NCI-H2029 (cell line): ENCODE results near the gene NR2F2.

Source experiments
- DNase-seq: peaks from one replicate; lab custom pipeline; 2025; lab: John Stamatoyannopoulos, UW

The NR2F2 gene

DNA sequence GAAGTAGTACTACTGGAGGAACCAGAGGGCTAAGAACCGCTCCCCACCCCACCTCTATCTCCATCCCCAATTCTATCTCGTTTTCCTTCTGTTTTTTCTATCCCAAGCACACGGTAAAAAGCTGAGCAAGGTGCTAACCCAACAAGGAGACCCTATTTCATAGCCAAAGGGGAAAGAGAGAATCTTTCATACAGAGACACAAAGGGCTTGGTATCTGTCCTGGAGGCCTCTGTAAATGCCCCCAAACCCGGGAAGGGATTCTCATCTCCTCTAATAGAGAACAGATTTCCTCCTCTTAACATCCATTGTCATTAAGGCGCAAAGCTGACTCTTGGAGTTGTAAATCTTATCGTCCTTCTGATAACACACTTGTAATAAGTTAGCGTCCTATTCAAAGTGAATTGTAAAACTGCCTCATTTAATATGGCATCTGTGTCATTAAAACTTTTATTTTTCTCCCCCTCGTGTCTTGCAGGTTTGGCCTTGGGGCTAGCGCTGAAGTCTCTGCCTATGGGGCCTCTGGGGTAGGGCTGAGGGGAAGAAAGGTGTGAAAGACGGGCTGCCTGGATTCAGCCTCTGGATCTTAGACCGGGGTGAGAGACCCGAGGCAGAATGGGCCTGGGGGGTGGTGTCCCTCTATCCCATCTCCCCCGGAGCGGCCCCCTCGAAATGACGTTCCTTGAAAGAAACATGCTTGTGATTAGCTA, 12.1 kb downstream of the NR2F2 start:
- DNase-seq, result no peak

- no peak for DNase-seq
These were observed 12.9 kb downstream of the NR2F2 start for GRCh38 chr15:96343113-96344059.

DNA sequence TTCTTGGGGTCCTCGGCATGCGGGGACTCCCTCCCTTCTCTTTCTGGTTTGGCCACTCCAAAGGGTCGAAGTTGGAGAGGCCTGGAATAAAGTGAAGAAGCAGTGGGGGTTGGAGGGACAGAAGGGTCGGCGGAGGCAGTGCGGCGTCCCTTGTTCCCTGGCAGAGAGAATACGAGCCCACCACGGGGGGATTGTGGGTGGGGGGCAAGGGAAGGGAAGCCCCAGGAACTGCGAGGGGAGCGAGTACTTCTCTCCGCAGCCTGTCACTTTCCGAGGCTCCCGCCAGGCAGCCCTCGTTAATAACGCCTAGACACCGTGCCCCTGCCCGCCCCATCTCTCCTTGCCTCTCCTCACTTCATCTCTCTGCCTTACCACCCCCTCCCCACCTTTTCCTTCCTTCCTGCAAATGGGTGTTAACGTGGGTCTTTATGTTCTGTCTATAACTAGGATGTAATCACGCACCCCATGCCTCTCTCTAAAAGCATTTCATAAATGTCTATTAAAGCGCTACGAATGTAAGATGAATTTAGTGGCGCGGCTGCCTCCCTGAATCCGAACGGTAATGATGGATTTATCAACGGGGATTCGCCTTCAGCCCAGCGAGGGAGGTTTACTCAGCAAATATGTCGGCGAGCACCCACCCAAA, 13.7 kb downstream of the NR2F2 start:
- no peak for DNase-seq

DNA sequence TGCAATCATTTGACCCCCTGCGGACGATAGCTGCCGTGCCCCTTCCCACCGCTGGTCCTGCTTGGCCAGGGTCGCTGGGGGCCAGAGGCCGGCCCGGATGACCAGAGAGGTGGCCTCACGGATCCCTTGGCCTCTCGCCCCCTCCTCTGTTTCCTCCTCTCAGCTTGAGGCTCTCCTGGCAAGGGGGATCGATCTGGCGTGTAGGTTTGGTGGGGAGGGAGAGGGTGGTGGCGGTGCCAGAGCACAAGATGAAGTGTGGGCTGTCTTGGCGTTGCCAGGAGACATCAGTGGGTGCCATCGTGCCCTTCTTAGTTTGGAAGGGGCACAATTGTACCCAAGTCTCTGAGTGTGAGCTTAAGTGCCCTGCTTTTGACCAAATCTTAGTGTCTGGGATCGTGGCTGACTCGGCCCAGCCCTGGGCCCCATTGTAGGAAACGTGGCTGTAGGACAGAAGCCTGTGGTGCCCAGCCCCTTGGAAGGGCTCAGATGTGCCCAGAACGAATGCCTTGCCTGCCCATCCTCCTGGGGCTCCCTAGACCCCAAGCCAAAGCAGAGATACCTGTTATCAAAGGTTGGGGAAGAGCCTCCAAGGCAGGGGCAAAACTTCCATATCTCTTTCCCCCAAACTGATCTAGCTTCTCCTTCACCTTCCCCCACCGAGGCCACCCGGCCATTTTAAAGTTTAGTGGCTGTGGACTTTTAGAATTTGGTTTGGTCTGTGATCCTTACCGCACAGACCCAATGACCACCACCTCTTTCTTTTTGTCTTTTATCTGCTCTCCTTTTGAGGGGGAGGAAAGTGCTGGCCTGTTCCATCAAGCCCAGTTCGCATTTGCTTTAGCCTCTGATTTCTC, 14.4 kb downstream of the NR2F2 start:
- no peak for DNase-seq

- no peak for DNase-seq
These were observed 15.3 kb downstream of the NR2F2 start for GRCh38 chr15:96345560-96346399.

DNA sequence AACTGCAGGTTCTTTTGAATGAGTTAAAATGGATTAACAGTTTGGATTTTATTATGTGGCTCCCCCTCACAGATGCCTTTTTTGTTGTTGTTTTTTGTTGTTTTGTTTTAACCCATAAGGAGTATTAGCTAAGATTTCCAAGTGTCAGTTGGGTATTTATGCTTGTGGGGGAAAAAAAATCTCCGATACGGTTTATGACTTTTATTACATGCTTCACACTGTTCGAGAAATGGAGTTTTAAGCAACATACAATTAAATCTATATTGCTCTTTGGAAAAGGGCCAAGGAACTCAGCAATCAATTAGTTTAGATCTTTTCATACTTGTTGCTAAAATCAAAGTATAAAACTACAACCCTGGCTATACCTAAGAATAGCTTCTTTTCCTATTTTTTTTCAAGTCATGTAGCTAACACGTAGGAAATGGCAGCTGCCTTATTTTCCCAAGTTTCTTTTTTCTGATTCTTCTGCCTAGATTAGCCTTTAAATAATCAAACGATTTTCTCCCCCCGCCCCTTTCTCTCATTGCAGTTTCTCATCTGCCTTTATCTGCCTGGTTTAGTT, 16.0 kb downstream of the NR2F2 start:
- no peak for DNase-seq

GRCh38 chr15:96347181-96348111, 16.9 kb downstream of the NR2F2 start:
- DNase-seq, result no peak

GRCh38 chr15:96348112-96349027, 17.9 kb downstream of the NR2F2 start:
- no peak for DNase-seq

- no peak for DNase-seq
These were observed 18.7 kb downstream of the NR2F2 start for GRCh38 chr15:96349034-96349856.

- DNase-seq, result no peak
These were observed 19.6 kb downstream of the NR2F2 start for GRCh38 chr15:96349857-96350720.

- DNase-seq, result no peak
These were observed 20.6 kb downstream of the NR2F2 start for GRCh38 chr15:96350934-96351724.

GRCh38 chr15:96351761-96352603, 21.5 kb downstream of the NR2F2 start:
- DNase-seq, result no peak

GRCh38 chr15:96352604-96353405, 22.3 kb downstream of the NR2F2 start:
- no peak for DNase-seq

DNA sequence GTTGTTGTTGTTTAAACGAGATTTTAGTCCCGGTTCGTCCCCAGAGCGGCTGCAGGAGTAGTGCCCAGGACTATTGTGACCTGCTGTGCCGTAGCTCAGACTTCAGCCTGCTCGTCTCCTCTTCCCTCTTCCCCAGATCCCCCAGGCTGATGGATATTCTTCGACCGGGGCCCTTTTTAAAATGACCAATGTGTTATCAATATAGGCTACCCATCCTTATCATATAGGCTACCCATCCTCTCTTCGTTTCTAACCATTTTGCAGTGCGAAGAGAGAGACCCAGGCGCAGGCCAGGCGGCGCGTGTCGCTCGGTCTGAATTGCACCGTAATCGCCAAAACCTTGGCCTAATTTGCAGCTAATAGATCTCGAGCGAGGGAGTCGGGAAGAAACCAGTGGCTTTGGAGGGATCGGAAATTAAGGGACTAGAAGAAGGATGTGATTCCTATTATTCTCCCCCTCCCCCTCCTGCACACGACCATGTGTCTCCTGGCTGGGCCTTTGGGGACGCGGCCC, 23.0 kb downstream of the NR2F2 start:
- no peak for DNase-seq
